Measurements from ENCODE around the gene SHROOM3.

SHROOM3 gene

DNA sequence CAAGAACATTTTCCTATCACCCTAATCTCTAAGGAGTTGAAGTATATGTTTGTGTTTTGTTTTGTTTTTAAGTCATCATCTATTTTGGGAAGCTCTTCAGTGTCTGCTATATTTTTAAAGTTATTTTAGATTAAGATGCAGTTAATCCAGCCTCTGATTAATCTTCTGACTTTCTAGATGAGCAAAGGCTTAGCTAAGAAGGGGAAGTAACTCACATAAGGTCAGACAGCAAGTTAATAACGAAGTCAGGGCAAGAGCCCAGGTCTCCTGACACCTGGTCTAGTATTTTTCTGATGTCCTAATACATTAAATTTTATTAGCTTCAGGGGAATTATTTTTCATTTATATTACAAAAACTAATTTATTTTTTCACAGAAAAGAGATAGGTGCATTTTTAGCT, 294.4 kb downstream of the SHROOM3 start:
- DNase-seq, result no peak

DNA sequence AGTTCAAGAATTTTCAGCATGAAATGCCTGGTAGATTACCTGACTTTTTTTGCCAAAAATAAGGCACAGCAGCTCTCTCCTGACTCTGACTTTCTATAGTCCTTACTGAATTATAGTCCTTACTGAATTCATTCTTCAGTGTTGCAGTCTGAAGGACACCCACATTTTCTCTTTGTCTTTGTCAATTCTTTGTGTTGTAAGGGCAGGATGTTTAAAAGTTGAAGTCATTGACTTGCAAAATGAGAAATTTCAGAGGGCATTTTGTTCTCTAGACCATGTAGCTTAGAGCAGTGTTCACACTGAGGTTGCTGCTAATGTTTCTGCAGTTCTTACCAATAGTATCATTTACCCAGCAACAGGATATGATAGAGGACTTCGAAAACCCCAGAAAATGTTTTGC, 295.0 kb downstream of the SHROOM3 start:
- no peak for DNase-seq

DNA sequence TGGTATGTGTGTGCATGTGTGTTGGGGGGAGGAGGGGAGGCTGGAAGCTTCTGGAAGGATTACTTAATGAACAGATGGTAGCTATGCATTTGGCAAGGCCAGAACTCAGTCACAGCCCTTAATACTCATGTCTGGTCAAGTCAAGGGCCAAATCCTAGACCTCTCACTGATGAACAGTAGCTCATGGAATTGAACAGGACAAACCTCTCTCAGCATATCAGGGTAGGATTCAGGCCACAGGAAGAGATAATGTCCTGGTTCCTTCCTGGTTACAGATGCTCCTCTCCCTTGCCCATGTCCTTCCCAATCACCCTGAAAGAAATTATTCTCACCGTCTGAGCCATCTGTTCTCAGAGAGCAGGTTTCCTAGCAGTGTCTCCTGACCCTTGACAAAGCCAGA, 297.2 kb downstream of the SHROOM3 start:
- no peak for DNase-seq

DNA sequence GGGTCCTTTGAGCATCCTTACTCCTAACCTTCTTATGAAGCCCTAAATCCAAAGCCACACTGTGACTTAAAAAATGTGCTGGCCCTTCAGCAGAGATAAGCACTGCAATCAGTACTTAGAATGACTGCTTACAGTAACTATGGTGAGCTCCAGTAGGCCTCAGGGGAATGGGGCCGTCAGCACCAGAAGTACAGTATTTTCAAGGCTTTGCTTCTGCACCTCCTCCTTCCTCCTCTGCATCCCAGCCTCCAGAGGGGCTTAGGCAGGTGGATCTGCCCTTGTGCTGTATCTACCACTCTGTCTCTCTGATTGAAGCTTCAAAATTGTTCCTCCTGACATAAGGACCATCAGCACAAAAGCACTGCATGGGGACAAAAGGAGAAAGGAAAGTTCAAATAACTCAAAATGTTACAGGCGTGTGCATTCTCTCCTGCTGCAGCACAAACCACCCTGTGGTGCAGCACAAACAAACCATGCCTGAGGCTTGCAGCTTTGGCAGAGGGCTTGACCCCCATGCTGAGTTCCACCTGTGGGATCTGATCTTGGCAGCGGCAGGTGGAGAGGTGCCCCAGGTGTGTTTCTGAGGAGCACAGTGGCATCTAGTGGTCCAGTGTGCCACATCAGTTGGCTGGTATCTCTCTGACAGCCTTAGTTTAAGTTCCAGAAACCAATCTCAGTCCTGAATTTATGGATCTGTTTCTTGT, 298.2 kb downstream of the SHROOM3 start:
- DNase-seq, result peak; percentile 89 to 94

- no peak for DNase-seq
Observed at GRCh38 chr4:76736414-76736813, 301.4 kb downstream of the SHROOM3 start.

GRCh38 chr4:76737180-76737579, 302.2 kb downstream of the SHROOM3 start:
- no peak for DNase-seq

GRCh38 chr4:76737771-76738085, 302.7 kb downstream of the SHROOM3 start:
- DNase-seq, result no peak

DNA sequence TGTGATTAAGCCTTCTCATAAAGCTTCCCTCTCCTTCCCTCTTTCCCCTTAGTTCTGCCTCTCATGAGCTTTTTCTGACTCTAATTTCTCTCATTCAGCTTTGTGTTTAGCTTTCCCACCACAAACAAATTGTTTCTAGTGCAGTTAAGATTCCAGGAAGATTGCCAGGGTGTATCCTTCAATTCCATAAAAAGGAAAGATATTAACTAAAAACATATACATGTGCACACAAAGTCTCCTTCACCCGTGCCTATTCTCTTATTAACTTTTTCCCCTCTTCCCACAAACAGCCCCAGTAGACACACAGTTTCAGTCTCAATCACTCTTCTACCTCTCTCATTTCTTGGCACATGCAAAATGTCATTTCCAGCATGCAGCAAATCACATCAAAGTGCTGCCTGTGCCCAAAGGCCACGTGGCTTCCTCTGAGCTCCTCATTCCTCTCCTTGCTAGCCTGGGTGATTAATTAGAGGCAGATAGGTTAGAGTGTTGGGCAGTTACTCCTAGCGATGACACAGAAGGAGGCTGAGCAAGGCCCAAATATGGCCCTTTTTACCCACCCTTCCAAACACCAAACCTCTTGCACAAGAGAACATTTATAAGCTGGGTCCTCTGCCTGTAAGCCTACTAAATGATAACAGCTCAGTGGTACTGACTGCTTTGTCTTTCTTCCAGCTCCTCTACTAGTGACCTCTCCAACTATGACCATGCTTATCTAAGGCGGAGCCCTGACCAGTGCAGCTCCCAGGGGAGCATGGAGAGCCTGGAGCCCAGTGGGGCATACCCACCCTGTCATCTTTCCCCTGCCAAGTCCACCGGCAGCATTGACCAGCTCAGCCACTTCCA, 303.3 kb downstream of the SHROOM3 start:
- no peak for DNase-seq

DNA sequence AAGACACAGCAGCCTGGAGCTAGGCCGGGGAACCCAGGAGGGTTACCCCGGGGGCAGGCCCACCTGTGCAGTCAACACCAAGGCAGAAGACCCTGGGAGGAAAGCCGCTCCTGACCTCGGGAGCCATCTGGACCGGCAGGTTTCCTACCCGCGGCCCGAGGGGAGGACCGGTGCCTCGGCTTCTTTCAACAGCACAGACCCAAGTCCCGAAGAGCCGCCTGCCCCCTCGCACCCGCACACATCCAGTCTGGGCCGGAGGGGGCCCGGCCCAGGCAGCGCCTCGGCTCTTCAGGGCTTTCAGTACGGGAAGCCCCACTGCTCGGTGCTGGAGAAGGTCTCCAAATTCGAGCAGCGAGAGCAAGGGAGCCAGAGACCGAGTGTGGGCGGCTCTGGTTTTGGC, 305.2 kb downstream of the SHROOM3 start:
- DNase-seq, result no peak

DNA sequence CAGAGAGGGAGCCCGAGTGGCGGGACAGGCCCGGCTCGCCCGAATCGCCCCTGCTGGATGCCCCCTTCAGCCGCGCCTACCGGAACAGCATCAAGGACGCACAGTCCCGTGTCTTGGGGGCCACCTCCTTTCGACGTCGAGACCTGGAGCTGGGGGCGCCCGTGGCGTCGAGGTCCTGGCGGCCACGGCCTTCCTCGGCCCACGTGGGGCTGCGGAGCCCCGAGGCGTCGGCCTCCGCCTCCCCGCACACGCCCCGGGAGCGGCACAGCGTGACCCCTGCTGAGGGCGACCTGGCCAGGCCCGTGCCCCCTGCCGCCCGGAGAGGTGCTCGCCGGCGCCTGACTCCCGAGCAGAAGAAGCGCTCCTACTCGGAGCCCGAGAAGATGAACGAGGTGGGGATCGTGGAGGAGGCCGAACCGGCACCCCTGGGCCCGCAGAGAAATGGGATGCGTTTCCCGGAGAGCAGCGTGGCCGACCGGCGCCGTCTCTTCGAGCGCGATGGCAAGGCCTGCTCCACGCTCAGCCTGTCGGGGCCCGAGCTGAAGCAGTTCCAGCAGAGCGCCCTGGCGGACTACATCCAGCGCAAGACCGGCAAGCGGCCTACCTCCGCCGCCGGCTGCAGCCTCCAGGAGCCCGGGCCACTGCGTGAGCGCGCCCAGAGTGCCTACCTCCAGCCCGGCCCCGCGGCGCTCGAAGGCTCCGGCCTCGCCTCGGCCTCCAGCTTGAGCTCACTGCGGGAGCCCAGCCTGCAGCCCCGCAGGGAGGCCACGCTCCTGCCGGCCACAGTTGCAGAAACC, 306.0 kb downstream of the SHROOM3 start:
- no peak for DNase-seq

- DNase-seq, result no peak
Observed at GRCh38 chr4:76741663-76742020, 306.6 kb downstream of the SHROOM3 start.

DNA sequence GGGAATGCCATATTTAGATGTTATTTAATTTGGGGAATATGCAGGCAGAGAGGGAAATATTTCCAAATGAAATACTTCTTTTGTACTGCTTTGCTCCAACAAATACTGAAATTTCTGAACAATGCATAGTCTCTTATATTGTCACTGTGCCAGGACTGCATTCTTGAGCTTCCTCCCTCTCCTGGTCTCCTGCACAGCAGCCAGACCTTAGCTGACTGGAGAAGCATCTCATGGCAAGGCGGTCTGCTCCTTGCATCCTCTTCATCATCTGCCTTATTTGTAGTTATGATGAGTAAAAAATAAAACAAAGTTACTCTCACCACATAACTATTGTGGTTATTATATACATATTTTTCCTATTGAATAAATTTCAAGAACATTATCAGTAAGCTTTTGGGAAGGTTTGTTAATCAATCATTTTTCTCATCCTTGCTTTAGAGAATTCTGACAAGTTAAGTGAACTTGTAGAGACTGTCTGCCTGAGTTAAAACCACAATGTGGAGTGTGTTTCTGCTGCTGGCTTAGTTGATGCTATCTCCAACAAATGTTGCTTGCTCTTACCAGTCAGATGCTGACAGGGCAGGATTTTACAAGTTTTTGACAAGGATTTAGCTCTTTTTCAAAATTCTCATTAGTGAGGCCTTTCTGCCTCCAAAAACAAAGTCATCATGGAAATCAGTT, 309.4 kb downstream of the SHROOM3 start:
- no peak for DNase-seq

GRCh38 chr4:76745240-76745639, 310.2 kb downstream of the SHROOM3 start:
- DNase-seq, result no peak

- no peak for DNase-seq
Observed at GRCh38 chr4:76747563-76747962, 312.5 kb downstream of the SHROOM3 start.

GRCh38 chr4:76748649-76749048, 313.6 kb downstream of the SHROOM3 start:
- peak in 1 of 2 experiments; percentile 11 for DNase-seq

DNA sequence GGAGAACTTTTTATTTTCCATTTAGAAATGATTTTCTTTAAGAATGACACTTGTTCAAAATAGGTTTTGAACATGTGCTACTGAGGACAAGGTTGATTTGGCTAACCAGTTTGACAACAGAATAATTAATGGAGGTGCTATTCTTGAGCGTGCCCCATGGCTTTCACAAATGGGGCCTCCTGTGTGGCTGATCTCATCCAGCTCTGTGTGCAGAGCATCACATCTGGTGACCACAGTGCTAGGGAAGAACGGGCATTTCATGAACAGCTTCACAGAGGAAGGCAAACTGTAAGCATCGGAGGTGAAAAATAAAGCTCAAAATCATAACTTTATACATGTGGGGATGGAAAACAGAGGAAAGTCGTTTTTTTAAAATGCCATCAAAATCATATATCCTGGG, 314.3 kb downstream of the SHROOM3 start:
- no peak for DNase-seq

DNA sequence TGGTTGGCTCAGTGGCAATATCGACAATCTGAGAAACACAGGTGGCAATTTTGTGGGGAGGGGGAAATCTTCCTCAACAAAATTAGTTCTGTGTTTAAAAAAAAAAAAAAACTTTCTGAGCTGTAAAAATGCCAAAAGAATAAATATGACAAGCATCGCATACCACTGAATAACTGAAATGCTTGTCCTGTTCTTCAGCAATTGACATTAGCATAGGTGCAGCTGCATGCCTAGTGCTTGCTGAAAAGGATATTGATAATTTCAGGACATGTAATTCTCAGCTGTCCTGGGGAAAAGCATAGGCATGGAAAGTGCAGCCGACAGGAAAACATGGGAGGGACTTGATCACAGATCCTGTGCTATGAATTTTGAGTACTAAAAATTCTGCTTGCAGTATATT, 315.7 kb downstream of the SHROOM3 start:
- no peak for DNase-seq

DNA sequence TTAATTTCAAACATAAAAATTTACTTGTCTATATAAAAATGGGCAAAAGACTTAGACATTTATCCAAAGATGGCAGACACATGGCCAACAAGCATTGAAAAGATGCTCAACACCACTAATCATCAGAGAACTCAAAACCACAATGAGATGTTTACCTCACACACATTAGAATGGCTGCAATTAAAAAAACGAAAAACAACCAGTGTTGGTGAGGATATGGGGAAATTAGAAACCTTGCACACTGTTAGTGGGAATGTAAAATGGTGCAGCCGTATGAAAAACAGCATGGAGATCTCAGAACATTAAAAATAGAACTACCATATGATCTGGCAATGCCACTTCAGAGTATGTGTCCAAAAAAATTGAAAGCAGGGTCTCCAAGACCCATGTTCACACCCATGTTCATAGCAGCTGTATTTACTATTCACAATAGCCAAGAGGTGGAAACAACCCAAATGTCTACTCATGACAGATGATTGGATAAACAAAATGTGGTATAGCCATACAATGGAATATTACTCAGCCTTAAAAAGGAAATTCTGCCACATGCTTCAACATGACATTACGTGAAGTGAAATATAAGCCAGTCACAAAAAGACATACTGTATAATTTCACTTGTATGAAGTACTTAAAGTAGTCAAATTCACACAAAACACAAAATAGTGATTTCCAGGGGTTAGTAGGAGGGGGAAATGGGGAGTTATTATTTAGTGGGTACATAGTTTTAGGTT, 316.7 kb downstream of the SHROOM3 start:
- DNase-seq, result no peak

- no peak for DNase-seq
Observed at GRCh38 chr4:76752861-76753501, 318.0 kb downstream of the SHROOM3 start.

GRCh38 chr4:76753814-76754213, 318.8 kb downstream of the SHROOM3 start:
- DNase-seq, result no peak

GRCh38 chr4:76754439-76754838, 319.4 kb downstream of the SHROOM3 start:
- no peak for DNase-seq

GRCh38 chr4:76755756-76756155, 320.7 kb downstream of the SHROOM3 start:
- no peak for DNase-seq

Data from NCI-H2081 (cell line).